ENCODE results near the gene TMEM106A. TPM values are rescaled to one million over a fixed set of nuclear protein-coding genes. Genes with fewer than 3 reads are reported as not detected.
"Not testable (repeated sequence)": the region's sequence is repeated elsewhere in the genome, so short reads cannot be mapped to it uniquely, and the experiment has no call there.

Gene TMEM106A
- total and polyA plus RNA-seq, 2 of the 13 experiments (the other 11 are each of a cell fraction or from before 2014, with no cell fraction given) = 16.9 to 35.9 TPM

DNA sequence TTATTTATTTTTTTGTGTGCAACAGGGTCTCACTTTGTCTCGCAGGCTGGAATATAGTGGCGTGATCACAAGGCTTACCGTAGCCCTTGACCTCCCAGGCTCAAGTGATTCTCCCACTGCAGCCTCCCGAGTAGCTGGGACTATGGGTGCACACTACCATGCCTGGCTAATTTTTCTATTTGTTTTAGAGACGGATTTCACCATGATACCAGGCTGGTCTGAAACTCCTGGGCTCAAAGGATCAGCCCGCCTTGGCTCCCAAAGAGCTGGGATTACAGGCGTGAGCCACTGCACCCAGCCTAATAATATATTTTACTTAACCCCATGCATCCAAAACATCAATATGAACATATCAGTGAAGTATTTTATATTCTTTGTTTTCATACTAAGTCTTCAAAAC is 14.7 kb downstream of the TMEM106A start:
- ChIA-PET CTCF (ENCODE audit: low intra/inter-chr PET ratio, low total read pairs) (no interaction called here), POLR2A (interaction anchor here (0.6 to 5.1 kb wide), 5 partner anchors 9 to 197 kb away, joined by 3 to 28 read pairs (median 8); partner anchors contain the start of gene TMEM106A)
- H3K4me2 ChIP-seq (ENCODE audit: low read depth, low read length) = no peak overlapping the region
- intact Hi-C loops (cut with micrococcal nuclease; ENCODE audit: unreplicated experiment) = no loop called here
- BruUV-seq (replicated peaks) = no TSS peak
- DNase-seq (ENCODE audit: low spot score) (no peak), FAIRE-seq (no peak), ATAC-seq (peak; percentile 44)
- H3K79me2 ChIP-seq (ENCODE audit: insufficient read depth, low read length) = no peaks in the 10 kb centered on the region
- peaks cover 15 to 33% of the 10 kb centered on the region in 2 experiments for H3K36me3 ChIP-seq (replicated peaks in 1 of 2; ENCODE audit: control insufficient read depth in 1 of 2, insufficient read depth in 2 of 2, low read length in 2 of 2)
- no peaks in the 10 kb centered on the region for H4K20me1 ChIP-seq (ENCODE audit: insufficient read depth, low read length)
- H3K27ac ChIP-seq (ENCODE audit: extremely low read length, insufficient read depth, low read length) = peak overlapping the region; percentile 19
- WGBS (ENCODE audit: low lambda C conversion rate) = 88% methylated on average over 7 of the region's 7 CpGs
- in situ Hi-C loops (cut with HindIII; ENCODE audit: extremely low pct_ligation_motif_present, low pct_unique_long_range_greater_than_20kb) = no loop called here
- no peaks in the 10 kb centered on the region for H3K9me3 ChIP-seq (ENCODE audit: low read length)
- no peak overlapping the region for H3K9ac ChIP-seq (ENCODE audit: insufficient read depth, low read depth, low read length)
- TF ChIP-seq NR3C1 (CRISPR knock-in tag; IDR thresholded peaks at IDR 0.05) = no peak
- TF ChIP-seq ATF7-NPFF (CRISPR knock-in tag; IDR thresholded peaks at IDR 0.05; ENCODE audit: low read depth) = no peak
- no peak for TF ChIP-seq ZNF12 (CRISPR knock-in tag; IDR thresholded peaks at IDR 0.05)
- TF ChIP-seq, protein P1, sequence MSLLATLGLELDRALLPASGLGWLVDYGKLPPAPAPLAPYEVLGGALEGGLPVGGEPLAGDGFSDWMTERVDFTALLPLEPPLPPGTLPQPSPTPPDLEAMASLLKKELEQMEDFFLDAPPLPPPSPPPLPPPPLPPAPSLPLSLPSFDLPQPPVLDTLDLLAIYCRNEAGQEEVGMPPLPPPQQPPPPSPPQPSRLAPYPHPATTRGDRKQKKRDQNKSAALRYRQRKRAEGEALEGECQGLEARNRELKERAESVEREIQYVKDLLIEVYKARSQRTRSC (CRISPR knock-in tag; IDR thresholded peaks at IDR 0.05; ENCODE audit: low read depth) = no peak
- TF ChIP-seq, protein P2, sequence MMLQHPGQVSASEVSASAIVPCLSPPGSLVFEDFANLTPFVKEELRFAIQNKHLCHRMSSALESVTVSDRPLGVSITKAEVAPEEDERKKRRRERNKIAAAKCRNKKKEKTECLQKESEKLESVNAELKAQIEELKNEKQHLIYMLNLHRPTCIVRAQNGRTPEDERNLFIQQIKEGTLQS (CRISPR knock-in tag; IDR thresholded peaks at IDR 0.05) = no peak
- TF ChIP-seq, protein P3, sequence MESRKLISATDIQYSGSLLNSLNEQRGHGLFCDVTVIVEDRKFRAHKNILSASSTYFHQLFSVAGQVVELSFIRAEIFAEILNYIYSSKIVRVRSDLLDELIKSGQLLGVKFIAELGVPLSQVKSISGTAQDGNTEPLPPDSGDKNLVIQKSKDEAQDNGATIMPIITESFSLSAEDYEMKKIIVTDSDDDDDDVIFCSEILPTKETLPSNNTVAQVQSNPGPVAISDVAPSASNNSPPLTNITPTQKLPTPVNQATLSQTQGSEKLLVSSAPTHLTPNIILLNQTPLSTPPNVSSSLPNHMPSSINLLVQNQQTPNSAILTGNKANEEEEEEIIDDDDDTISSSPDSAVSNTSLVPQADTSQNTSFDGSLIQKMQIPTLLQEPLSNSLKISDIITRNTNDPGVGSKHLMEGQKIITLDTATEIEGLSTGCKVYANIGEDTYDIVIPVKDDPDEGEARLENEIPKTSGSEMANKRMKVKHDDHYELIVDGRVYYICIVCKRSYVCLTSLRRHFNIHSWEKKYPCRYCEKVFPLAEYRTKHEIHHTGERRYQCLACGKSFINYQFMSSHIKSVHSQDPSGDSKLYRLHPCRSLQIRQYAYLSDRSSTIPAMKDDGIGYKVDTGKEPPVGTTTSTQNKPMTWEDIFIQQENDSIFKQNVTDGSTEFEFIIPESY (CRISPR knock-in tag; IDR thresholded peaks at IDR 0.05) = peak; percentile 92
- 0 out of 2 replicates have a peak, but pooled peaks have one; percentile 5 for TF ChIP-seq HNF4A (CRISPR knock-in tag; IDR thresholded peaks at IDR 0.05)
- no peak for TF ChIP-seq CCDC6 (CRISPR knock-in tag; IDR thresholded peaks at IDR 0.05)
- no peak for TF ChIP-seq ZNF674 (CRISPR knock-in tag; IDR thresholded peaks at IDR 0.05; ENCODE audit: low read depth)
- TF ChIP-seq ZBTB8A (CRISPR knock-in tag; IDR thresholded peaks at IDR 0.05; ENCODE audit: borderline replicate concordance, low read depth) = no peak
- no peak for TF ChIP-seq ZNF546 (CRISPR knock-in tag; conservative IDR thresholded peaks at IDR 0.05)
- peaks cover 10% of the 10 kb centered on the region; the same call in 1 of the 2 replicates for H3K4me1 ChIP-seq (ENCODE audit: insufficient read depth, low read length)
- no peak overlapping the region for H2AFZ ChIP-seq (ENCODE audit: low read length)
- no peaks in the 10 kb centered on the region for H3K27me3 ChIP-seq (ENCODE audit: control insufficient read depth in 1 of 2, insufficient read depth in 2 of 2, low read length in 2 of 2)
- H3K4me3 ChIP-seq (replicated peaks in 1 of 3; ENCODE audit: insufficient read depth in 1 of 3, low read depth in 2 of 3, low read length in 3 of 3) = no peak overlapping the region

DNA sequence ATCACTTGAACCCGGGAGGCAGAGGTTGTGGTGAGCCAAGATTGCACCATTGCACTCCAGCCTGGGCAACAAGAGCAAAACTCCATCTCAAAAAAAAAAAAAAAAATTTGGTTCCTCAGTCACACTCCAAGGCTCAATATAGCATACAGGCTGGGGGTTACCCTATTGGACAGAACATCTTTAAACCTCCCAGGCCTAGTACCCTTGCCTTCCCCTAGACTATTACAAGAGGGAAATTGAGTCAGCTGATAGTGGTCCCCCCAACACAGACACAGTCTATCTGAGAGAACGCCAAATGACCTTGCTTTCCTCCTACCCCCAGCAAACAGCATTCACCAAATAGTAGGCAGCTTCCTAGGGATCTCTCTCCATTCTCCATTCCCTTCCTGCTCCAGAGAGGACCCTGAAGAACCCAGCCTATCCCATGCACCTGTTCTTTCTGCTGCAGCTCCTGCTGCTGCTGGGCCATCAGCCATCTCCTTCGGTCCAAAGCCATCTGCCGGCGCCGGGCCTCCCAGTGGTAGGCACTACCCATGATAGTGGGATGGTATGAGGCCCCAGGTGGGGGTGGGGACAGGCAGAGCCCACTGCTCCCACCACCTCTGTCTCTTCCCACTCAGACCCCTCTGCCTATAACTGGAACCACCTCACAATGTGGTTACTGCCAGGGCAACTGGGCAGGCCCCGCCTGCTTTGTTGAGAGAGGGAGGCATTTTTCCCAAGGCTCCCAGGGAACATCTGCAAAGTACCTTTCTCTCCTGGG is 16.5 kb downstream of the TMEM106A start, which contains the start of gene CCDC200:
Gene CCDC200, minus strand, starts transcription at position 604 of the 763 bp plus-strand sequence. Its CDS starts 69 bp downstream, at position 535.
- DNase-seq (ENCODE audit: low spot score); H3K79me2 ChIP-seq (ENCODE audit: insufficient read depth, low read length); H3K27me3 ChIP-seq (ENCODE audit: control insufficient read depth in 1 of 2, insufficient read depth in 2 of 2, low read length in 2 of 2); H3K9me3 ChIP-seq (ENCODE audit: low read length); H3K27ac ChIP-seq (ENCODE audit: extremely low read length, insufficient read depth, low read length); H4K20me1 ChIP-seq (ENCODE audit: insufficient read depth, low read length); in situ Hi-C loops (cut with HindIII; ENCODE audit: extremely low pct_ligation_motif_present, low pct_unique_long_range_greater_than_20kb); intact Hi-C loops (cut with micrococcal nuclease; ENCODE audit: unreplicated experiment); H3K9ac ChIP-seq (ENCODE audit: insufficient read depth, low read depth, low read length); H3K4me3 ChIP-seq (replicated peaks in 1 of 3; ENCODE audit: insufficient read depth in 1 of 3, low read depth in 2 of 3, low read length in 3 of 3); BruUV-seq (replicated peaks); H3K4me1 ChIP-seq (ENCODE audit: insufficient read depth, low read length); POLR2A ChIA-PET; FAIRE-seq; H3K4me2 ChIP-seq (ENCODE audit: low read depth, low read length); CTCF ChIA-PET (ENCODE audit: low intra/inter-chr PET ratio, low total read pairs); H2AFZ ChIP-seq (ENCODE audit: low read length): not testable (repeated sequence)
- WGBS (ENCODE audit: low lambda C conversion rate) = no CpG with 5 or more reads among the region's 7 CpGs
- H3K36me3 ChIP-seq (replicated peaks in 1 of 2; ENCODE audit: control insufficient read depth in 1 of 2, insufficient read depth in 2 of 2, low read length in 2 of 2) = peaks cover 10 to 23% of the 10 kb centered on the region in 2 experiments
- ATAC-seq = peak; percentile 11

Measured in HepG2 (cell line).